Measurements from ENCODE around the gene STIP1. TPM values are rescaled to one million over a fixed set of nuclear protein-coding genes. Genes with fewer than 3 reads are reported as not detected.
A peak's percentile ranks its signal among the peaks of the same experiment; 100 is the strongest.

Gene STIP1
- total and polyA plus RNA-seq, 9 of the 15 experiments (the other 6 are each of a cell fraction or from before 2014, with no cell fraction given): 58.1 to 465 (median 346) TPM

GRCh38 chr11:64250415-64251015 is 64.5 kb downstream of the STIP1 start (continued):
- TF ChIP-seq ZNF280B (CRISPR knock-in tag; IDR thresholded peaks at IDR 0.05): no peak
- TF ChIP-seq HCFC1 (IDR thresholded peaks at IDR 0.05; ENCODE audit: low read depth, low read length): no peak
- TF ChIP-seq RBM25 (IDR thresholded peaks at IDR 0.05; ENCODE audit: low read depth, low read length, severe bottlenecking): peak; percentile 57
- no peak for TF ChIP-seq ZBTB34 (CRISPR knock-in tag; IDR thresholded peaks at IDR 0.05)
- no peak for TF ChIP-seq SLC30A9 (CRISPR knock-in tag; IDR thresholded peaks at IDR 0.05)
- TF ChIP-seq RREB1 (CRISPR knock-in tag; IDR thresholded peaks at IDR 0.05): no peak
- TF ChIP-seq ZNF175 (CRISPR knock-in tag; IDR thresholded peaks at IDR 0.05; ENCODE audit: low read depth): no peak
- TF ChIP-seq KLF10 (CRISPR knock-in tag; IDR thresholded peaks at IDR 0.05): no peak
- no peak for TF ChIP-seq NR4A1 (CRISPR knock-in tag; IDR thresholded peaks at IDR 0.05)
- TF ChIP-seq NR4A1 (tag; IDR thresholded peaks at IDR 0.05): 0 out of 2 replicates have a peak, but pooled peaks have one; percentile 30
- TF ChIP-seq CHD1 (IDR thresholded peaks at IDR 0.05; ENCODE audit: low read length): no peak
- no peak for TF ChIP-seq FOXK2 (conservative IDR thresholded peaks at IDR 0.05 in 1 of 2, IDR thresholded peaks at IDR 0.05 in 1 of 2; ENCODE audit: low read depth in 2 of 2)
- TF ChIP-seq EP300 (IDR thresholded peaks at IDR 0.05; ENCODE audit: low read length): no peak
- peak in 1 of 3 experiments; percentile 14 for TF ChIP-seq YY1 (IDR thresholded peaks at IDR 0.05; ENCODE audit: borderline replicate concordance in 1 of 3, control insufficient read depth in 1 of 3, extremely low read depth in 1 of 3, insufficient read depth in 3 of 3, insufficient read length in 1 of 3, insufficient replicate concordance in 2 of 3, low read depth in 1 of 3, low read length in 2 of 3)
- no peak for TF ChIP-seq KDM1A (IDR thresholded peaks at IDR 0.05)
- TF ChIP-seq HDAC1 (IDR thresholded peaks at IDR 0.05): no peak
- TF ChIP-seq ARID3A (IDR thresholded peaks at IDR 0.05; ENCODE audit: borderline replicate concordance, low read depth, low read length): no peak
